GM20000 (cell line): ENCODE data around the gene PRRC2C.
"Not testable (repeated sequence)": the region's sequence is repeated elsewhere in the genome, so short reads cannot be mapped to it uniquely, and the experiment has no call there.

Experiments used
- DNase-seq: peaks from one replicate; pipeline ENCODE4 v3.0.0; 2012; ENCODE audit warnings: low spot score
- TF ChIP-seq, protein P1 (sequence below): IDR thresholded peaks from 2 replicates; pipeline ENCODE4 v1.5.1; 2012; ENCODE audit warnings: mild to moderate bottlenecking, control low read depth; ENCODE audit errors: extremely low read depth, missing control alignments

Gene PRRC2C

DNA sequence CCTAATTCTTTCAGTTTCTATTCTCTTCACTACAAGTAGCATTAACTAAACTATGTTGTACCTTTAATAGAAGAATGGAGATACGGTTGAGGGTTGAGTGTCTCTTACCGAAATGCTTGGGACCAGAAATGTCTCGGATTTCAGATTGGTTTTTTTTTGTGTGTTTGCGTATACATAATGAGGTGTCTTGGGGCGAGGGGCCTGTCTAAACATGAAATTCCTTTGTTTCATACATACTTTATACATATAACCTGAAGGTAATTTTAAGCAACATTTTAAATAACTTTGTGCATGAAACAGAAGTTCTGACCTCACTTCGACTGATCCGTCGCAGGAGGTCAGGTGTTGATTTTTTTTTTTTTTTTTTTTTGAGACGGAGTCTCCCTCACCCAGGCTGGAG is 100.4 kb downstream of the PRRC2C start:
- DNase-seq = no peak
- TF ChIP-seq, protein P1, sequence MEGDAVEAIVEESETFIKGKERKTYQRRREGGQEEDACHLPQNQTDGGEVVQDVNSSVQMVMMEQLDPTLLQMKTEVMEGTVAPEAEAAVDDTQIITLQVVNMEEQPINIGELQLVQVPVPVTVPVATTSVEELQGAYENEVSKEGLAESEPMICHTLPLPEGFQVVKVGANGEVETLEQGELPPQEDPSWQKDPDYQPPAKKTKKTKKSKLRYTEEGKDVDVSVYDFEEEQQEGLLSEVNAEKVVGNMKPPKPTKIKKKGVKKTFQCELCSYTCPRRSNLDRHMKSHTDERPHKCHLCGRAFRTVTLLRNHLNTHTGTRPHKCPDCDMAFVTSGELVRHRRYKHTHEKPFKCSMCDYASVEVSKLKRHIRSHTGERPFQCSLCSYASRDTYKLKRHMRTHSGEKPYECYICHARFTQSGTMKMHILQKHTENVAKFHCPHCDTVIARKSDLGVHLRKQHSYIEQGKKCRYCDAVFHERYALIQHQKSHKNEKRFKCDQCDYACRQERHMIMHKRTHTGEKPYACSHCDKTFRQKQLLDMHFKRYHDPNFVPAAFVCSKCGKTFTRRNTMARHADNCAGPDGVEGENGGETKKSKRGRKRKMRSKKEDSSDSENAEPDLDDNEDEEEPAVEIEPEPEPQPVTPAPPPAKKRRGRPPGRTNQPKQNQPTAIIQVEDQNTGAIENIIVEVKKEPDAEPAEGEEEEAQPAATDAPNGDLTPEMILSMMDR = no peak

DNA sequence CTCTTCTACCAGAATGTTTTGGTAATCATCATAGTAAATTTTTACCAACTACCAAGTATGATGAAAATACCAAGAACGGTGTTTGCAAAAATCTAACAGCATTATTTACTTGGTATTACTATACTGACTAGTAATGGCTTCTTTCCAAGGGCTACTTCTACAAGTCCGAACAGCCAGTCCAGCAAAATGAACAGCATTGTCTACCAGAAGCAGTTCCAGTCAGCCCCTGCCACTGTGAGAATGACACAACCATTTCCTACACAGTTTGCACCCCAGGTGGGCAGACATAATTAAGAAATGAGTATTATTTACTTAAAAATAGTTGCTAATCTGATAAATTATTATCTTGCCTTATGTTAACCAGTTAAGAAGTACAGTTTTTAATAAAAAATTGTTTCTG is 102.9 kb downstream of the PRRC2C start:
- no peak for DNase-seq
- TF ChIP-seq, protein P1 = no peak

DNA sequence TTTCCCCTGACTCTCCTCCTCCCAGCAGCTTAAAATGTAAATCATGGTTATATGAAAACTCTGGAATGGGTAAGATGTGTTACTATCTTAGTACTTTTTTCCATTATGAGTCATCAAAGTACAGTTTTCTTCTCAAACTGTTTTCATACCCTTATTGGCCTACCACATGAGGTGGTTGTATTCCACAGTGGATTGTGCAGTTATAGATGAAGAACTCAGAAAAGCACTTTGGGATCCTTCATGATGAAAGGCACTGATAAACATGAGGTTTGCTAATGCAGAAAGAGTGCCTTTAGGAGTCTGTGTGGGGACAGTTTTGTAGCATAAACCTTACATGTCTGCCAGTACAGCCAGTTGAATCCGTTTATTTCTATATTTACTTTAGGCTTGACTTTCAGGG is 104.7 kb downstream of the PRRC2C start:
- TF ChIP-seq, protein P1 = no peak
- no peak for DNase-seq

DNA sequence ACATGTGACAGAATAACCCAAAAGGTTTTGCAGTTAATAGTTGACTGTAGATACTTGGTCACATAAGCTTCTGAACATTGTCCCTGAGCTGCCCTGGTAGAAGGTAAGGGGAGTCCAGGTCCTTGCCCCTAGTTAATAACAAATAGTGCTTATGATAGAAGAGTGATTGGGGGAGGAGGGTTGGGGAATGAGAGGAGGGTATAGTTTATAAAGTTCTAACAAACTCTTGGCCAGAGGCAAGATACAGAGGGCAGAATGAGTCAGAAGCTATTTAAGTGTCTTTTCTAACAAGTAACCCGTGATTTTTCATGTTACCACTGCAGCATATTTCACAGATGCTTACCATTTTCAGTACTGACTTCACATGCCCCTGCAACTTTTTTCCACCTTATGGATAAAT is 110.0 kb downstream of the PRRC2C start:
- no peak for DNase-seq
- TF ChIP-seq, protein P1 = no peak

DNA sequence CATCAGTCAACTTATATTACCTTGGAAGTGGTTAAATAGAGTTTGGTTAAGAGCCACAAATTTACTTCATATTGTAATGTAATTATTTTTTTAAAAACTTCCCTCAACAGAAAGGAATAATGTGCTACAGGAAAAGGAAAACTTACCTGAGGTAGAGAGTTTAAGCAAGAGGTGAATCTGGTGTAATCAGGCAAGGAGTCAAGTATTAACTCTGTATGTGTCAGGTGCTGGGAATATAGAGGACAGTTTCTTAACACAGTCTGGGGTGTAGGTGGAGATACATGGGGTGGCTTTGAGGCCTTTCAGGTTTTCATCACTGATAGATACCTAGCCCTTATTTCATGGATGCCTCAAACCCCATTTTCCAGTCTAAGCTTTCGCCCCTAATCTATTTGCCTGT is 110.8 kb downstream of the PRRC2C start:
- TF ChIP-seq, protein P1 = no peak
- no peak for DNase-seq

DNA sequence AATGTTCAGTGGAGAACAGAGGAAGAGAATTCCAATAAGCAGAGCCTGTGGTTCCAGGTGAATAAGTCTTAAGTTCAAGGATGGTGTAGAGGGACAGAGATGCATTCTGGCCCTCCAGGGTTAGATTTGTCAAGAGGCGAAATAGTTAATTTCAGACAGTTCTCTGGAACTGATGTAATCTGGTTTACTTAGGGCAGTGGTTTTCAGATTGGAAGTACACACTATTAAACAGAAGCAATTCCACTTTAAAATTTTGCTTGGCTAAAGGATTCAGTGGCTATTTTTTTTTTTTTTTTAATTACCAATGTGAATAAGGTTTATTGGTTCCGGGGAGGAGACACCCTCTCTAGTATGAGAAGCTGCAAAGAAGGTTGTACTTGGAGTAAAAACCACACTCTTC is 111.4 kb downstream of the PRRC2C start:
- DNase-seq = no peak
- TF ChIP-seq, protein P1 = no peak

DNA sequence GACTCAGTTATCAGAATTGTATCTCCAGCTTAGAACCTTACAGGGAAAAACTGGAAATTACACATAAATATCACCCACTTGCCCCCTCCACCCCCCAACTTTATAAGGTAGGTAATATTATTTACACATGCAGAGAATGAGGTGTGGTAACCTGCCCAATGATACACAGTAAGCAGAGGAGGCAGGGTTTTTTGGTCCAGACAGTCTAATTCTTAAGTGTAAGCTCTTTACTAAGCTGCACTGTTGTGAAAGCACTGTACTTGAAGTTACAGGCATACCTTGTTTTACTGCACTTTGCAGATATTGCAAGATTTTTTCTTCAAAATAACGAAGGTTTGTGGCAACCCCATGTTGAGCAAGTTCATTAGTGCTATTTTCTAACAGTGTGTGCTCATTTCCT is 111.9 kb downstream of the PRRC2C start:
- no peak for DNase-seq
- TF ChIP-seq, protein P1 = no peak

DNA sequence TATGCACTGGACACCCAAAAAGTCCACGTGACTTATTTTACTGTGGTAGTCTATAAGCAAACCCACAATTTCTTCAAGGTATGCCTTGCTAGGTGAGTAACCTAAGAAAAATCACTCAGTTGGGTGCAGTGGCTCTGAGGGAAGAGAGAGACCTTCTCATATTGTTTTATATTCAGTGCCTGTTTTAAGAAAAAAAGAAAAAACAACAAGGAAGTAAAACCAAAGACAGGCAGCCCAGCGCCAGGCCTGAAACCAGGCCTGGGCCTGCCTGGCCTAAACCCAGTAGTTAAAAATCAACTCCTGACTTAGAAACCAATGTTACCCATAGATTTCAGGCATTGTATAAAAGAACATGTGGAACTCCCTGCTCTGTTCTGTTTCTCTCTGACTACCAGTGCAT is 115.0 kb downstream of the PRRC2C start:
- DNase-seq = not testable (repeated sequence)
